ENCODE data around the gene CCSER1. TPM values are rescaled to one million over a fixed set of nuclear protein-coding genes. Genes with fewer than 3 reads are reported as not detected.

CCSER1 gene
- total and polyA plus RNA-seq, 2 donors (not counting 1 experiment from before 2014, with no cell fraction given) = 10.7 to 39.5 TPM

GRCh38 chr4:90148574-90149148 lies 21.5 kb downstream of the CCSER1 start:
- H3K27ac ChIP-seq (ENCODE audit: low read length in 2 of 2) = no peak overlapping the region
- H3K9ac ChIP-seq (ENCODE audit: low read length) = no peak overlapping the region
- ChIA-PET CTCF (no interaction called here), POLR2A (no interaction called here)
- peaks cover 41% of the 10 kb centered on the region for H3K79me2 ChIP-seq (ENCODE audit: control insufficient read depth, insufficient read depth, low read length)
- peaks cover 17% of the 10 kb centered on the region for H4K20me1 ChIP-seq (ENCODE audit: control insufficient read depth, insufficient read depth, low read length, poor library complexity, severe bottlenecking)
- ATAC-seq (ENCODE audit: low read depth) = no peak
- Mint-ChIP-seq H3K27ac (no peak overlapping the region), H3K4me1 (peaks cover 2% of the 10 kb centered on the region), H3K27me3 (no peaks in the 10 kb centered on the region), H3K9me3 (ENCODE audit: insufficient read depth) (no peaks in the 10 kb centered on the region), H3K4me3 (no peak overlapping the region)
- no peak for TF ChIP-seq CTCF (IDR thresholded peaks at IDR 0.05)
- TF ChIP-seq EZH2 (IDR thresholded peaks at IDR 0.05; ENCODE audit: borderline replicate concordance, insufficient read depth, low read depth, low read length, poor library complexity, severe bottlenecking) = no peak
- H2AFZ ChIP-seq (ENCODE audit: insufficient read depth, low read depth, low read length, poor library complexity, severe bottlenecking) = no peak overlapping the region
- intact Hi-C loops (cut with micrococcal nuclease) = no loop called here
- no peaks in the 10 kb centered on the region for H3K36me3 ChIP-seq (replicated peaks in 1 of 2; ENCODE audit: control extremely low read depth in 1 of 2, control insufficient read depth in 1 of 2, extremely low read depth in 1 of 2, insufficient read depth in 2 of 2, low read length in 1 of 2)
- H3K27me3 ChIP-seq (replicated peaks in 1 of 4; ENCODE audit: control extremely low read depth in 1 of 4, control insufficient read depth in 3 of 4, insufficient read depth in 4 of 4, low read length in 3 of 4) = no peaks in the 10 kb centered on the region
- WGBS (ENCODE audit: insufficient coverage) = no CpG with 5 or more reads among the region's 2 CpGs
- no peak overlapping the region for H3K4me2 ChIP-seq (replicated peaks; ENCODE audit: low read depth, low read length, poor library complexity, severe bottlenecking)
- H3K4me1 ChIP-seq (ENCODE audit: control insufficient read depth in 2 of 2, insufficient read depth in 2 of 2, low read length in 2 of 2) = no peaks in the 10 kb centered on the region
- H3K4me3 ChIP-seq (ENCODE audit: control extremely low read depth in 1 of 5, extremely low read depth in 1 of 5, insufficient read depth in 1 of 5, low read depth in 2 of 5, low read length in 4 of 5) = no peak overlapping the region
- DNase-seq = no peak
- no peaks in the 10 kb centered on the region for H3K9me3 ChIP-seq (ENCODE audit: control extremely low read depth in 1 of 3, control insufficient read depth in 2 of 3, insufficient read depth in 1 of 3, low read length in 2 of 3)

- H3K36me3 ChIP-seq (replicated peaks in 1 of 2; ENCODE audit: control extremely low read depth in 1 of 2, control insufficient read depth in 1 of 2, extremely low read depth in 1 of 2, insufficient read depth in 2 of 2, low read length in 1 of 2) = no peaks in the 10 kb centered on the region
- ATAC-seq (ENCODE audit: low read depth) (no peak), DNase-seq (no peak)
- H3K9ac ChIP-seq (ENCODE audit: low read length) = no peak overlapping the region
- peaks cover 7% of the 10 kb centered on the region for H4K20me1 ChIP-seq (ENCODE audit: control insufficient read depth, insufficient read depth, low read length, poor library complexity, severe bottlenecking)
- ChIA-PET CTCF (no interaction called here), POLR2A (no interaction called here)
- H3K4me1 Mint-ChIP-seq = no peaks in the 10 kb centered on the region
- no peaks in the 10 kb centered on the region for H3K4me1 ChIP-seq (ENCODE audit: control insufficient read depth in 2 of 2, insufficient read depth in 2 of 2, low read length in 2 of 2)
- no peaks in the 10 kb centered on the region for H3K9me3 ChIP-seq (ENCODE audit: control extremely low read depth in 1 of 3, control insufficient read depth in 2 of 3, insufficient read depth in 1 of 3, low read length in 2 of 3)
- H3K9me3 Mint-ChIP-seq (ENCODE audit: insufficient read depth) = no peaks in the 10 kb centered on the region
- H2AFZ ChIP-seq (ENCODE audit: insufficient read depth, low read depth, low read length, poor library complexity, severe bottlenecking) = no peak overlapping the region
- no peak overlapping the region for H3K27ac Mint-ChIP-seq
- intact Hi-C loops (cut with micrococcal nuclease) = no loop called here
- no peaks in the 10 kb centered on the region for H3K27me3 Mint-ChIP-seq
- no peak overlapping the region for H3K4me3 Mint-ChIP-seq
- TF ChIP-seq EZH2 (IDR thresholded peaks at IDR 0.05; ENCODE audit: borderline replicate concordance, insufficient read depth, low read depth, low read length, poor library complexity, severe bottlenecking) (no peak), CTCF (IDR thresholded peaks at IDR 0.05) (no peak)
- H3K27ac ChIP-seq (ENCODE audit: low read length in 2 of 2) = no peak overlapping the region
- no peak overlapping the region for H3K4me3 ChIP-seq (ENCODE audit: control extremely low read depth in 1 of 5, extremely low read depth in 1 of 5, insufficient read depth in 1 of 5, low read depth in 2 of 5, low read length in 4 of 5)
- no peak overlapping the region for H3K4me2 ChIP-seq (replicated peaks; ENCODE audit: low read depth, low read length, poor library complexity, severe bottlenecking)
- H3K27me3 ChIP-seq (replicated peaks in 1 of 4; ENCODE audit: control extremely low read depth in 1 of 4, control insufficient read depth in 3 of 4, insufficient read depth in 4 of 4, low read length in 3 of 4) = no peaks in the 10 kb centered on the region
- peaks cover 19% of the 10 kb centered on the region for H3K79me2 ChIP-seq (ENCODE audit: control insufficient read depth, insufficient read depth, low read length)
These were observed 24.8 kb downstream of the CCSER1 start for GRCh38 chr4:90152024-90152423.

All from B cell (primary cell).